ENCODE measurements around the gene PARP2. TPM values are rescaled to one million over a fixed set of nuclear protein-coding genes. Genes with fewer than 3 reads are reported as not detected.

PARP2 gene
- total and polyA plus RNA-seq, 2 of the 8 experiments (the other 6 are each of a cell fraction or from before 2014, with no cell fraction given), result 27.7 to 41.7 TPM

DNA sequence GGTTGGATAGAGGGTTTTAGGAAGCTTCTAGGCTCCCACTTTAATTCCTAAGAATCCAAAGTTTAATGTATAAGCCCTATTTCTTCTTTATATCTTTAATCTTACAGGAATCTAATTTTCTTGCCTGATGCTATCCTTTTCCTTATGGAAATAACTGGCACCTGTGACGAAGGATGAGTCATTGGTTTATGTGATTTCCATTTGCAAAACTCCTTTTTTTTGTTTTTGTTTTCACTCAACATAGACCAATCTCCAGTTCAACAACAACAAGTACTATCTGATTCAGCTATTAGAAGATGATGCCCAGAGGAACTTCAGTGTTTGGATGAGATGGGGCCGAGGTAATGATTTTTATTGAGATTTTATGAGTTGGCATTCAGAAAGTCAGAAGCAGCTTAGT, 6.8 kb downstream of the PARP2 start:
- Histone ChIP-seq H3K9ac (replicated peaks in 1 of 4; ENCODE audit: extremely low read depth in 1 of 4, low read depth in 3 of 4, low read length in 3 of 4) (no peak overlapping the region), H3K56ac (replicated peaks; ENCODE audit: insufficient read length, low read depth, low read length) (no peak overlapping the region), H2BK120ac (replicated peaks; ENCODE audit: low read depth, low read length) (no peak overlapping the region), H2AK5ac (ENCODE audit: low read depth, low read length) (no peak overlapping the region), H2BK12ac (ENCODE audit: low read depth, low read length) (no peak overlapping the region), H4K8ac (ENCODE audit: extremely low read depth, insufficient read depth, low read length) (no peak overlapping the region), H3K79me1 (ENCODE audit: low read depth, low read length) (no peaks in the 10 kb centered on the region), H3K4me3 (ENCODE audit: extremely low read depth in 1 of 4, insufficient read depth in 2 of 4, low read depth in 3 of 4, low read length in 4 of 4) (no peak overlapping the region), H3K18ac (ENCODE audit: extremely low read depth, low read length) (no peak overlapping the region), H3K4ac (replicated peaks; ENCODE audit: insufficient read length, low read depth, low read length) (no peak overlapping the region), H3K14ac (ENCODE audit: insufficient read length) (no peak overlapping the region), H4K5ac (ENCODE audit: insufficient read length, low read depth, low read length) (no peak overlapping the region), H3K9me3 (ENCODE audit: insufficient read depth in 2 of 2, low read depth in 1 of 2, low read length in 1 of 2) (no peaks in the 10 kb centered on the region; a peak in 1 of 4 replicates), H3K23ac (ENCODE audit: insufficient read length) (no peak overlapping the region), H3K4me2 (ENCODE audit: insufficient read depth in 1 of 2, low read depth in 2 of 2, low read length in 2 of 2) (no peak overlapping the region), H4K20me1 (replicated peaks in 1 of 2; ENCODE audit: control insufficient read depth in 1 of 2, insufficient read depth in 2 of 2, low read length in 2 of 2) (no peaks in the 10 kb centered on the region), H3K79me2 (ENCODE audit: control insufficient read depth in 1 of 2, insufficient read depth in 2 of 2, low read length in 2 of 2) (peaks cover 0 to 1% of the 10 kb centered on the region in 2 experiments; a peak in 1 of 4 replicates), H4K91ac (replicated peaks; ENCODE audit: insufficient read length, low read length) (no peak overlapping the region), H3K23me2 (ENCODE audit: low read depth, low read length) (no peaks in the 10 kb centered on the region), H3K4me1 (replicated peaks in 1 of 4; ENCODE audit: control insufficient read depth in 3 of 4, insufficient read depth in 4 of 4, low read length in 3 of 4) (no peaks in the 10 kb centered on the region), H3K27me3 (replicated peaks in 1 of 4; ENCODE audit: control insufficient read depth in 3 of 4, extremely low read depth in 1 of 4, insufficient read depth in 3 of 4, low read length in 3 of 4) (no peaks in the 10 kb centered on the region), H2BK15ac (ENCODE audit: low read length) (no peak overlapping the region), H2BK5ac (ENCODE audit: low read depth, low read length) (no peak overlapping the region), H2BK20ac (ENCODE audit: low read length) (no peak overlapping the region), H3K27ac (ENCODE audit: low read depth, low read length) (no peak overlapping the region), H3K36me3 (ENCODE audit: control insufficient read depth in 2 of 4, insufficient read depth in 4 of 4, low read length in 3 of 4) (peaks cover 20 to 86% (median 54%) of the 10 kb centered on the region in 4 experiments), H2AFZ (ENCODE audit: low read length) (no peak overlapping the region)
- ChIA-PET POLR2A (ENCODE audit: partially characterized antibody) (interaction anchor here (0.9 to 1.5 kb wide), 5 partner anchors 21 to 111 kb away, joined by 3 to 4 read pairs (median 3); partner anchors contain the start of gene PIP4P1), CTCF (ENCODE audit: partially characterized antibody) (interaction anchor here (1.0 to 2.1 kb wide), 4 partner anchors 10 to 125 kb away, joined by 3 to 13 read pairs (median 6); no protein-coding TSS in a partner anchor)
- whole genome bisulfite sequencing, 2 experiments (ENCODE audit: extremely low coverage in 1 of 2, insufficient coverage in 1 of 2, insufficient read length in 1 of 2, insufficient replicate concordance in 2 of 2, low coverage in 1 of 2, low lambda C conversion rate in 2 of 2, missing lambda C conversion rate in 1 of 2), result 100% methylated on average over 2 of the region's 2 CpGs; no CpG with 5 or more reads in 1 of the 2 experiments
- DNase-seq (ENCODE audit: low read depth in 1 of 2, low spot score in 2 of 2) (no peak), FAIRE-seq (no peak)
- TF ChIP-seq ASH2L (IDR thresholded peaks at IDR 0.05; ENCODE audit: low read length), result no peak
- TF ChIP-seq POLR2AphosphoS5 (IDR thresholded peaks at IDR 0.05; ENCODE audit: low read depth, low read length), result no peak
- no peak for TF ChIP-seq SIRT6 (IDR thresholded peaks at IDR 0.05; ENCODE audit: low read length)
- no peak for TF ChIP-seq KDM1A (IDR thresholded peaks at IDR 0.05; ENCODE audit: borderline replicate concordance, low read length)
- TF ChIP-seq SIX5 (IDR thresholded peaks at IDR 0.05; ENCODE audit: low read depth, low read length), result no peak
- no peak for TF ChIP-seq KDM4A (IDR thresholded peaks at IDR 0.05; ENCODE audit: low read depth, low read length, severe bottlenecking)
- no peak for TF ChIP-seq CEBPB (IDR thresholded peaks at IDR 0.05; ENCODE audit: low read depth, low read length)
- no peak for TF ChIP-seq USF2 (IDR thresholded peaks at IDR 0.05; ENCODE audit: low read length)
- no peak for TF ChIP-seq POLR2A (IDR thresholded peaks at IDR 0.05; ENCODE audit: control extremely low read depth in 1 of 2, low read depth in 2 of 2, low read length in 2 of 2)
- TF ChIP-seq CBX8 (IDR thresholded peaks at IDR 0.05; ENCODE audit: borderline replicate concordance, low read depth, low read length), result no peak
- no peak for TF ChIP-seq SRF (IDR thresholded peaks at IDR 0.05; ENCODE audit: low read depth, low read length)
- TF ChIP-seq, protein P1, sequence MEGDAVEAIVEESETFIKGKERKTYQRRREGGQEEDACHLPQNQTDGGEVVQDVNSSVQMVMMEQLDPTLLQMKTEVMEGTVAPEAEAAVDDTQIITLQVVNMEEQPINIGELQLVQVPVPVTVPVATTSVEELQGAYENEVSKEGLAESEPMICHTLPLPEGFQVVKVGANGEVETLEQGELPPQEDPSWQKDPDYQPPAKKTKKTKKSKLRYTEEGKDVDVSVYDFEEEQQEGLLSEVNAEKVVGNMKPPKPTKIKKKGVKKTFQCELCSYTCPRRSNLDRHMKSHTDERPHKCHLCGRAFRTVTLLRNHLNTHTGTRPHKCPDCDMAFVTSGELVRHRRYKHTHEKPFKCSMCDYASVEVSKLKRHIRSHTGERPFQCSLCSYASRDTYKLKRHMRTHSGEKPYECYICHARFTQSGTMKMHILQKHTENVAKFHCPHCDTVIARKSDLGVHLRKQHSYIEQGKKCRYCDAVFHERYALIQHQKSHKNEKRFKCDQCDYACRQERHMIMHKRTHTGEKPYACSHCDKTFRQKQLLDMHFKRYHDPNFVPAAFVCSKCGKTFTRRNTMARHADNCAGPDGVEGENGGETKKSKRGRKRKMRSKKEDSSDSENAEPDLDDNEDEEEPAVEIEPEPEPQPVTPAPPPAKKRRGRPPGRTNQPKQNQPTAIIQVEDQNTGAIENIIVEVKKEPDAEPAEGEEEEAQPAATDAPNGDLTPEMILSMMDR (IDR thresholded peaks at IDR 0.05; ENCODE audit: control extremely low read depth in 1 of 3, insufficient read depth in 1 of 3, low read depth in 1 of 3, low read length in 3 of 3), result no peak

Data from H1 (cell line).